Dedifferentiated amniotic fluid mesenchymal stem cell (primary cell): Measurements from ENCODE around the gene ALOX5.
"Not testable (repeated sequence)": the region's sequence is repeated elsewhere in the genome, so short reads cannot be mapped to it uniquely, and the experiment has no call there.

ENCODE experiments used
- DNase-seq: peaks from one replicate; pipeline ENCODE4 v3.0.0-alpha.2; 2016; ENCODE audit errors: extremely low spot score

ALOX5 gene

GRCh38 chr10:45373576-45374349 lies at the start of gene ALOX5:
Gene ALOX5 (plus strand): TSS chr10:45374216. CDS start chr10:45374280, 64 bp downstream.
- no peak for DNase-seq

- DNase-seq: no peak
Measured at GRCh38 chr10:45325116-45325515, 48.9 kb upstream of the ALOX5 start.

GRCh38 chr10:45326864-45327263 lies 47.2 kb upstream of the ALOX5 start:
- DNase-seq: not testable (repeated sequence)

- not testable (repeated sequence) for DNase-seq
Measured at GRCh38 chr10:45331824-45332223, 42.2 kb upstream of the ALOX5 start.

GRCh38 chr10:45339894-45340293 lies 34.1 kb upstream of the ALOX5 start:
- no peak for DNase-seq

- DNase-seq: not testable (repeated sequence)
Measured at GRCh38 chr10:45340420-45340819, 33.6 kb upstream of the ALOX5 start.

- DNase-seq: not testable (repeated sequence)
Measured at GRCh38 chr10:45346652-45347335, 27.2 kb upstream of the ALOX5 start.

GRCh38 chr10:45347464-45347863 lies 26.6 kb upstream of the ALOX5 start:
- not testable (repeated sequence) for DNase-seq

- not testable (repeated sequence) for DNase-seq
Measured at GRCh38 chr10:45348196-45348765, 25.7 kb upstream of the ALOX5 start.

- DNase-seq: no peak
Measured at GRCh38 chr10:45353186-45353585, 20.8 kb upstream of the ALOX5 start.

GRCh38 chr10:45354261-45354660 lies 19.8 kb upstream of the ALOX5 start:
- no peak for DNase-seq

- no peak for DNase-seq
Measured at GRCh38 chr10:45355494-45355893, 18.5 kb upstream of the ALOX5 start.

GRCh38 chr10:45358961-45359360 lies 15.1 kb upstream of the ALOX5 start:
- DNase-seq: not testable (repeated sequence)

GRCh38 chr10:45361983-45362799 lies 11.8 kb upstream of the ALOX5 start:
- not testable (repeated sequence) for DNase-seq

- not testable (repeated sequence) for DNase-seq
Measured at GRCh38 chr10:45367643-45368042, 6.4 kb upstream of the ALOX5 start.

- no peak for DNase-seq
Measured at GRCh38 chr10:45368181-45368580, 5.8 kb upstream of the ALOX5 start.

GRCh38 chr10:45370202-45370955 lies 3.6 kb upstream of the ALOX5 start:
- no peak for DNase-seq

GRCh38 chr10:45371560-45371959 lies 2.5 kb upstream of the ALOX5 start:
- DNase-seq: no peak

- DNase-seq: no peak
Measured at GRCh38 chr10:45372251-45372951, 1.6 kb upstream of the ALOX5 start.

- no peak for DNase-seq
Measured at GRCh38 chr10:45373003-45373575, 927 bp upstream of the ALOX5 start.
